K562 (cell line): ENCODE measurements around the gene ACBD6. TPM values are rescaled to one million over a fixed set of nuclear protein-coding genes. Genes with fewer than 3 reads are reported as not detected.

Experiments
- ATAC-seq: fragments of 200-7000 bp; cut with Tn5 transposase; 3 replicates; pipeline ENCODE4 v1.9.1; 2020; ENCODE audit warnings: moderate library complexity
- BruUV-seq: library from RNA; stranded (reverse); fragments of 400-500 nt; replicated peaks from 2 replicates; lab custom pipeline; 2021; lab: Mats Ljungman, UMichigan
- CTCF ChIA-PET: fragments of 300-600 bp; formaldehyde crosslinking; extraction: SDS; loops from one replicate; lab custom pipeline; 2021; ENCODE audit warnings: low intra/inter-chr PET ratio; lab: Yijun Ruan, JAX
- POLR2A ChIA-PET: fragments of 300-600, 350-650 bp; sonication (Branson Sonifier 250); formaldehyde crosslinking; extraction: SDS; loops from one replicate; lab custom pipeline; 2021; ENCODE audit warnings: antibody characterized with exemption, inconsistent platforms; lab: Yijun Ruan, JAX
- DNase-seq, 4 experiments: peaks; one replicate each; pipeline versions ENCODE4 v3.0.0 to v3.0.0-alpha.2; 2011 to 2018; ENCODE audit warnings: low spot score in 3 of 4, mixed read lengths in 3 of 4; ENCODE audit errors: extremely low read depth in 1 of 4
- FAIRE-seq: peaks from 2 replicates; lab custom pipeline; 2011; peaks lifted over from hg19 to GRCh38; lab: Jason Lieb, UNC
- H2AFZ ChIP-seq: 2 replicates; pipeline ENCODE4 v1.6.0; 2011; ENCODE audit warnings: low read depth, low read length, control low read depth, inconsistent platforms
- H3K27ac ChIP-seq: fragments of 200-600 bp; 3 replicates; pipeline ENCODE4 v1.8.0; 2011; ENCODE audit warnings: low read depth, mild to moderate bottlenecking, control low read depth, inconsistent platforms, low read length, moderate library complexity, mixed read lengths; ENCODE audit errors: extremely low read depth
- H3K27me3 ChIP-seq, 2 experiments: fragments of 300-600 bp in 1 of 2; 2 replicates in 1 of 2; 3 replicates in 1 of 2; pipeline versions ENCODE4 v1.6.0 to v1.8.0; 2011; ENCODE audit warnings: inconsistent platforms in 2 of 2, low read length in 2 of 2, mild to moderate bottlenecking in 1 of 2, mixed read lengths in 1 of 2, moderate library complexity in 1 of 2; ENCODE audit not compliant: control insufficient read depth in 2 of 2, insufficient read depth in 2 of 2
- H3K36me3 ChIP-seq: fragments of 300-600 bp; 3 replicates; pipeline ENCODE4 v1.8.0; 2011; ENCODE audit warnings: mild to moderate bottlenecking, low read length, inconsistent platforms; ENCODE audit not compliant: control insufficient read depth, insufficient read depth
- H3K4me1 ChIP-seq, 2 experiments: fragments of 200-600 bp in 1 of 2; replicated peaks in 1 of 2; 2 replicates in 1 of 2; 3 replicates in 1 of 2; pipeline versions ENCODE4 v1.5.1 to v1.8.0; 2011; ENCODE audit warnings: inconsistent platforms in 2 of 2, low read length in 2 of 2, mild to moderate bottlenecking in 1 of 2, mixed read lengths in 1 of 2, moderate library complexity in 1 of 2; ENCODE audit not compliant: control insufficient read depth in 2 of 2, insufficient read depth in 2 of 2
- H3K4me2 ChIP-seq: 2 replicates; pipeline ENCODE4 v1.6.1; 2011; ENCODE audit warnings: low read length, control low read depth, inconsistent platforms, mixed read lengths; ENCODE audit not compliant: insufficient read depth
- H3K4me3 ChIP-seq: fragments of 200-600 bp; sonication (generic), shearing (Covaris generic); 2 replicates; pipeline ENCODE4 v1.5.1; 2016; ENCODE audit warnings: control low read depth, inconsistent platforms
- H3K79me2 ChIP-seq: fragments of 200-600 bp; 3 replicates; pipeline ENCODE4 v1.8.0; 2011; ENCODE audit warnings: low read length, inconsistent platforms; ENCODE audit not compliant: control insufficient read depth, insufficient read depth
- H3K9ac ChIP-seq, 2 experiments: 2 replicates each; pipeline versions ENCODE4 v1.6.0 to v1.6.1; 2011; ENCODE audit warnings: low read depth in 2 of 2, low read length in 2 of 2, control low read depth in 1 of 2, inconsistent platforms in 1 of 2, mild to moderate bottlenecking in 1 of 2, mixed read lengths in 1 of 2; ENCODE audit not compliant: insufficient read depth in 1 of 2
- H3K9me1 ChIP-seq: one replicate; pipeline ENCODE4 v1.6.0; 2011; ENCODE audit warnings: inconsistent platforms, mild to moderate bottlenecking, low read length, moderate library complexity; ENCODE audit not compliant: control insufficient read depth, insufficient read depth
- H3K9me3 ChIP-seq: replicated peaks from 2 replicates; pipeline ENCODE4 v1.5.1; 2011; ENCODE audit warnings: low read depth, low read length, inconsistent platforms; ENCODE audit not compliant: control insufficient read depth, insufficient read depth
- H4K20me1 ChIP-seq: replicated peaks from 2 replicates; pipeline ENCODE4 v1.6.1; 2011; ENCODE audit warnings: low read length, inconsistent platforms, mixed read lengths; ENCODE audit not compliant: control insufficient read depth, insufficient read depth
- ERF ChIP-seq: fragments of 450-650 bp; formaldehyde crosslinking; IDR thresholded peaks from 2 replicates; pipeline ENCODE4 v1.4.0; 2020; ENCODE audit warnings: mild to moderate bottlenecking, mixed read lengths
- LARP7 ChIP-seq: fragments of 450-650 bp; IDR thresholded peaks from 2 replicates; pipeline ENCODE4 v1.6.1; 2016
- NFIC ChIP-seq: fragments of 450-650 bp; IDR thresholded peaks from 2 replicates; pipeline ENCODE4 v1.6.1; 2017; ENCODE audit warnings: mild to moderate bottlenecking, inconsistent platforms
- PYGO2 ChIP-seq: fragments of 450-650 bp; IDR thresholded peaks from 2 replicates; pipeline ENCODE4 v1.6.1; 2016; ENCODE audit warnings: mild to moderate bottlenecking, missing genetic modification characterization, moderate library complexity, missing compliant biosample characterization
- SREBF1 ChIP-seq: fragments of 150-350 bp; IDR thresholded peaks from 2 replicates; pipeline ENCODE4 v1.6.1; 2014; ENCODE audit warnings: antibody characterized with exemption, low read depth, low read length, borderline replicate concordance
- SREBF2 ChIP-seq: sonication (generic); formaldehyde crosslinking; IDR thresholded peaks from 2 replicates; pipeline ENCODE4 v1.4.0; 2020; ENCODE audit warnings: mild to moderate bottlenecking, missing genetic modification reagents
- ZFP36 ChIP-seq: fragments of 150-350 bp; IDR thresholded peaks from 2 replicates; pipeline ENCODE4 v1.6.1; 2018; ENCODE audit warnings: low read length, low read depth; ENCODE audit not compliant: partially characterized antibody
- WGBS: fragments of 100-300 bp; shearing (Covaris generic); methylation state at CpG from one replicate; pipeline ENCODE4 v1.1.6; 2016; ENCODE audit warnings: low coverage, mixed read lengths; ENCODE audit not compliant: insufficient coverage; ENCODE audit errors: missing lambda C conversion rate; 5-methylcytosine and 5-hydroxymethylcytosine counted together
- in situ Hi-C: fragments of 300-500 bp; cut with MboI; formaldehyde crosslinking; loops from 4 replicates; pipeline ENCODE4 v1.15.0; 2018; ENCODE audit warnings: inconsistent platforms, mixed read lengths
- intact Hi-C: fragments of 100-400 bp; cut with micrococcal nuclease; formaldehyde crosslinking; loops from 2 replicates; pipeline ENCODE4 v1.14.2; 2022
- polyA plus RNA-seq, 8 experiments: library from polyadenylated mRNA; depleted of rRNA in 4 of 8; stranded (reverse) in 5 of 8; unstranded in 3 of 8; fragments of >200 nt; fragmentation: Nextera tagmentation in 2 of 8; fragmentation: Illumina TruSeq in 1 of 8; extraction: Ambion mirVana in 2 of 8; extraction: Trizol in 1 of 8; gene quantifications; 2 replicates each; pipeline versions ENCODE4 v1.2.1 to v1.2.3, GENCODE V29; 2011 to 2014; ENCODE audit warnings: inconsistent platforms in 1 of 8, missing spikeins in 1 of 8
- total RNA-seq, 7 experiments: library from RNA; depleted of rRNA in 6 of 7; stranded (reverse); fragments of >200 nt in 6 of 7; fragmentation: Illumina TruSeq in 2 of 7; extraction: Trizol in 2 of 7; gene quantifications; 2 replicates each; pipeline versions ENCODE4 v1.2.1 to v1.2.3, GENCODE V29; 2011 to 2021; ENCODE audit warnings: low replicate concordance in 1 of 7
- TF ChIP-seq, protein P1 (sequence below): fragments of 450-650 bp; IDR thresholded peaks from 2 replicates; pipeline ENCODE4 v1.6.1; 2016; ENCODE audit warnings: low read depth, mild to moderate bottlenecking, moderate library complexity

Gene ACBD6
- total and polyA plus RNA-seq, 9 of the 15 experiments (the other 6 are each of a cell fraction or from before 2014, with no cell fraction given) = 16.9 to 107 (median 77.7) TPM

DNA sequence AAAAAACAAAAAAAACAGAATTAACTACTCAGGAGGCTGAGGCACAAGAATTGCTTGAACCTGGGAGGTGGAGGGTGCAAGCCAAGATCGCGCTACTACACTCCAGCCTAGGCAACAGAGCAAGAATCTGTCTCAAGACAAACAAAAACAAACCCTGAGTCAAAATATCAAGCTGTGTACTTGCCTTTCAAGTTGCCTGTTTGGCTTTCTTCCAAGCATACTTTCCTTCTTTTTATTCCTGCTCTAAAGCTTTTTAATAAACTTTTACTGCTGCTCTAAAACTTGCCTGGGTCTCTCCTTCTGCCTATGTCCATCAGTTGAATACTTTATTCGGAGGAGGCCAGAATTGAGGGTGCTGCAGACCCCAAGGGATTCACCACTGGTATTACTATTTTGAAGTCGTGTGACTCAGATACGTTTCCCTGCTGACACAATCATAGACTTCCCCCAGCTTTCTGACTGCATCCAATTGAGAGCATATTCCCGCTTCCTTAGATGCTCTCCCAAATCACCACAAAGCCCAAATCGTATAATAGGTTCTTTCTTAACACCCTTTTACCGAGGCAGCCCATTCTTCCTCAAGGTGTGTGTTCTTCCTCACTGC lies 3.5 kb upstream of the ACBD6 start:
- H2AFZ ChIP-seq = peak overlapping the region; percentile 71
- FAIRE-seq (no peak), DNase-seq (no peak), ATAC-seq (no peak)
- ChIA-PET CTCF (no interaction called here), POLR2A (interaction anchor here (0.8 to 1.6 kb wide), 3 partner anchors 10 to 356 kb away, joined by 3 to 8 read pairs (median 3); no protein-coding TSS in a partner anchor)
- no peak overlapping the region for H3K27ac ChIP-seq
- H3K9me1 ChIP-seq = no peaks in the 10 kb centered on the region
- no peak overlapping the region for H3K9ac ChIP-seq
- H4K20me1 ChIP-seq = no peaks in the 10 kb centered on the region
- in situ Hi-C loops = no loop called here
- H3K36me3 ChIP-seq = peaks cover 2% of the 10 kb centered on the region; the same call in 1 of the 3 replicates
- peaks cover 7 to 17% of the 10 kb centered on the region in 2 experiments; a peak in 4 of 5 replicates for H3K4me1 ChIP-seq
- BruUV-seq = no TSS peak
- 55% methylated on average over 8 of the region's 8 CpGs for WGBS
- intact Hi-C loops = no loop called here
- TF ChIP-seq LARP7 (no peak), ERF (CRISPR knock-in tag) (no peak), PYGO2 (tag) (no peak), SREBF2 (CRISPR knock-in tag) (no peak), NFIC (peak; percentile 70), ZFP36 (no peak), SREBF1 (no peak)
- TF ChIP-seq, protein P1, sequence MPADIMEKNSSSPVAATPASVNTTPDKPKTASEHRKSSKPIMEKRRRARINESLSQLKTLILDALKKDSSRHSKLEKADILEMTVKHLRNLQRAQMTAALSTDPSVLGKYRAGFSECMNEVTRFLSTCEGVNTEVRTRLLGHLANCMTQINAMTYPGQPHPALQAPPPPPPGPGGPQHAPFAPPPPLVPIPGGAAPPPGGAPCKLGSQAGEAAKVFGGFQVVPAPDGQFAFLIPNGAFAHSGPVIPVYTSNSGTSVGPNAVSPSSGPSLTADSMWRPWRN = no peak
- no peaks in the 10 kb centered on the region for H3K27me3 ChIP-seq
- H3K4me2 ChIP-seq = no peak overlapping the region
- H3K9me3 ChIP-seq = no peaks in the 10 kb centered on the region
- H3K4me3 ChIP-seq = no peak overlapping the region
- peaks cover 16% of the 10 kb centered on the region for H3K79me2 ChIP-seq
